HepG2 (cell line): ENCODE measurements around the gene OR2AJ1. TPM values are rescaled to one million over a fixed set of nuclear protein-coding genes. Genes with fewer than 3 reads are reported as not detected.

Experiments used
- IKZF5 ChIP-seq: IDR thresholded peaks from 2 replicates; pipeline ENCODE4 v1.6.1; 2018; ENCODE audit warnings: missing genetic modification reagents, mild to moderate bottlenecking, missing compliant biosample characterization
- ONECUT2 ChIP-seq: sonication (generic); formaldehyde crosslinking; IDR thresholded peaks from 2 replicates; pipeline ENCODE4 v1.4.0; 2020; ENCODE audit warnings: missing genetic modification reagents
- SNAPC4 ChIP-seq: sonication (generic); formaldehyde crosslinking; IDR thresholded peaks from 2 replicates; pipeline ENCODE4 v1.4.0; 2020; ENCODE audit warnings: mild to moderate bottlenecking, missing genetic modification reagents
- SRF ChIP-seq: IDR thresholded peaks from 2 replicates; pipeline ENCODE4 v1.6.1; 2011; ENCODE audit warnings: mild to moderate bottlenecking, low read depth, low read length, moderate library complexity
- ZFP91 ChIP-seq: sonication (generic); formaldehyde crosslinking; IDR thresholded peaks from 2 replicates; pipeline ENCODE4 v1.9.0; 2022; ENCODE audit warnings: missing genetic modification reagents, mild to moderate bottlenecking, borderline replicate concordance
- ZNF256 ChIP-seq: sonication (generic); formaldehyde crosslinking; conservative IDR thresholded peaks from 2 replicates; pipeline ENCODE4 v1.4.0; 2020; ENCODE audit warnings: missing genetic modification reagents
- ZNF3 ChIP-seq: IDR thresholded peaks from 2 replicates; pipeline ENCODE4 v1.7.0; 2017; ENCODE audit warnings: inconsistent platforms
- ZNF383 ChIP-seq: sonication (generic); formaldehyde crosslinking; IDR thresholded peaks from 2 replicates; pipeline ENCODE4 v1.4.0; 2020; ENCODE audit warnings: missing genetic modification reagents, mild to moderate bottlenecking, borderline replicate concordance
- ZNF589 ChIP-seq: sonication (generic); formaldehyde crosslinking; conservative IDR thresholded peaks from 2 replicates; pipeline ENCODE4 v1.8.0; 2022; ENCODE audit warnings: mild to moderate bottlenecking, moderate library complexity, missing genetic modification reagents
- ZNF781 ChIP-seq: sonication (generic); formaldehyde crosslinking; IDR thresholded peaks from 2 replicates; pipeline ENCODE4 v1.5.1; 2020; ENCODE audit warnings: borderline replicate concordance, mild to moderate bottlenecking, missing genetic modification reagents; ENCODE audit errors: not compliant biosample characterization
- polyA plus RNA-seq, 8 experiments: library from polyadenylated mRNA; depleted of rRNA in 3 of 8; stranded (reverse) in 7 of 8; unstranded in 1 of 8; fragments of >200 nt; fragmentation: Illumina TruSeq in 4 of 8; extraction: Trizol in 4 of 8; gene quantifications; 2 replicates each; pipeline versions ENCODE4 v1.2.1 to v1.2.3, GENCODE V29; 2011 to 2016; ENCODE audit warnings: low read depth in 4 of 8, missing spikeins in 1 of 8, mixed read lengths in 1 of 8; ENCODE audit not compliant: insufficient read depth in 1 of 8
- total RNA-seq, 5 experiments: library from RNA; depleted of rRNA; stranded (reverse); fragments of >200 nt; fragmentation: Illumina TruSeq; extraction: Trizol; gene quantifications; 2 replicates each; pipeline ENCODE4 v1.2.3, GENCODE V29; 2016; ENCODE audit warnings: low read depth in 1 of 5

OR2AJ1 gene
- total and polyA plus RNA-seq, 2 of the 13 experiments (the other 11 are each of a cell fraction or from before 2014, with no cell fraction given), result not detected

DNA sequence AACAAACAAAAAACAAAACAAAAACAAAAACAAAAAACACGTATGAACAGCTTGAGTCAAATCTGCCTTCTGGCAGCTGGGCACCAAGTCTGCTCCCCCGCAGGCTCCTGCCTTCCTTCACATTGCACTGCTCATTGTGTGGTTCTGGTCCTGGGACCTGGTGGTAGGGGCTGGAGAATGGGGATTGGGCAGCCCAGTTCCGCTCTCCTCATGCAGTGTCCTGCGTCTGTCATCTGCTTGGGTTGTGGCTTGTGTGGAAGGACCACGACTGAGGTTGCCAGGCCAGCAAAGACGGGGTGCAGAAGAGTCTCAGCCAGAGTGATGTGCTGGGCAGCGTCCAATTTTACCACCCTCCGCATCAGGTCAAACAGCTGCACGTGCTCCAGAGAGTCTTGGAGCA is 11.1 kb downstream of the OR2AJ1 start (continued):
- TF ChIP-seq SNAPC4 (no peak), ZNF3 (CRISPR knock-in tag) (no peak), ZNF383 (CRISPR knock-in tag) (no peak), ZNF256 (CRISPR knock-in tag) (no peak), ONECUT2 (CRISPR knock-in tag) (no peak), ZNF589 (CRISPR knock-in tag) (no peak), IKZF5 (no peak), ZNF781 (CRISPR knock-in tag) (no peak), SRF (no peak), ZFP91 (CRISPR knock-in tag) (no peak)
